ENCODE results near the gene IL1R1. TPM values are rescaled to one million over a fixed set of nuclear protein-coding genes. Genes with fewer than 3 reads are reported as not detected.
"Not testable (repeated sequence)": the region's sequence is repeated elsewhere in the genome, so short reads cannot be mapped to it uniquely, and the experiment has no call there.

The IL1R1 gene
- polyA plus RNA-seq, 4 donors, result 21.2 to 48.5 (median 35.5) TPM

DNA sequence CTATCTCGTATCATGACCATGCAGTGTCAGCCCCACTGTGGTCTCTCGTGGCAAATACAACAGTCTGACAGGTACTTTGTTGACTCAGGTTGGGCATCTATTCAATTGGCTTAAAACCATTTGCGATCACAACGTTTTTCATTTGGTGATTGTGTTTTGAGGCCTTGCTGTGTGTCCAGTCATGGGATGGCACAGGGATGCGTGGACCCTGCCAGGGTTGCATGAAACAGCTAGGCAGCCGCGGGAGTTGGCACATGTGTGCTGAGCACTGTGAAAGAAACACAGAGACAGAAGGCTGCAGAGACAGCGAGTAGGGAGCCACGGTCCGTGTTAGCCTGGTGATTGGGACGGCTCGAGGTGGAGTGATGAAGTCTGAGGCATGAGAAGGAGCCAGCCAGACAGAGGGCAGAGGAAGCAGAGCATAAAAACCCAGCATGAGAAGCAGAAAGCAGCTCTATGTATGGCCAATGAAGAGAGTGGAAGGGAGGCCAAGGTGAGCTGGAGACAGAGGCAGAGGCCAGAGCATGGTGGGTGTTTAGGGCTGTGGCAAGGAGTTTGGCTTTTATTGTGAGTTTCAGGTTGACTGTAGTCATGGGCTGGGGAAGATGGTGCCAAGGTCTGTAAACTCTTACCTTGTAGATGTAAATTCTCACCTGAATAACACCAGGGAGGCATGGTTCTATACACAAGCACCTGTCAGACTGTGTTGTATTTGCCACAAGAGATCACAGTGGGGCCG is 31.8 kb upstream of the IL1R1 start:
- DNase-seq (ENCODE audit: low read depth in 4 of 4, low spot score in 3 of 4), result no peak

DNA sequence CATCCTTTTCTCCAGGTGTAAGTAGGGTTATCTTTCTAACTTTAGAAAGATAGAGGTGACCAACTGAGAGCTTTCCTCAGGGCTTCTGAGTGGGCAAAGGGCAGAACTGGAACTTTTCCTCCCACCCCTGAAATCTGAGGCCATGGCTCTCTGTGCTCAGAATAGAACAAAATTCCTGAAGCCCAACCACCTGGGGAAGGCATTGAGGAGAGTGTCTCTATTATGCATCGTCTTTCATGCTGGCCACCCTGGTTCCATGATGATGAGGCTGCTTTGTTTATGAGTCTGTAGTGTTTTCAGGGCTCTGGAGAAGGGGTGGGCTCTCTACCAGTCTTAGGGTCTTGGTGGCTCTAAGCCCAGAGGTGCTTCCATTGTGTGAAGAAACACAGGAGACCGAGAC is 30.7 kb upstream of the IL1R1 start:
- no peak for DNase-seq (ENCODE audit: low read depth in 4 of 4, low spot score in 3 of 4)

DNA sequence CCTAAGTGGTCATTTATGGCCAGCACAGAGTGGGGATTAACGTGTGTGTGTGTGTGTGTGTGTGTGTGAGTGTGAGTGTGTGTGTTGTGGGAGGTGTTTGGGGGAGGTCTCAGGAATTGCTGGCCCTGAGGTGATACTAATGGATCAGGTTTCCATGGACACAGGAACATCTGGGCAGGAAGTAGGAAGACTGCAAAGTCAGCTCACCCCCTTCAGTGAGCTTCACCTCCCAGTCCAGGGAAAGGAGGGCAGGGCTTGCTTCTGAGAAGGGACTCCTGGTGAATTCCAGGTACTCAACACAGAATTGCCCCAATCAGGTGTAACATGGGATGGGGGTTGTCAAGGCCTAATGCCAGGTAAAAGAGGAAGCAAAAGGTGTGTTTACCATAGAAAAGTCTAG is 30.3 kb upstream of the IL1R1 start:
- no peak for DNase-seq (ENCODE audit: low read depth in 4 of 4, low spot score in 3 of 4)

DNA sequence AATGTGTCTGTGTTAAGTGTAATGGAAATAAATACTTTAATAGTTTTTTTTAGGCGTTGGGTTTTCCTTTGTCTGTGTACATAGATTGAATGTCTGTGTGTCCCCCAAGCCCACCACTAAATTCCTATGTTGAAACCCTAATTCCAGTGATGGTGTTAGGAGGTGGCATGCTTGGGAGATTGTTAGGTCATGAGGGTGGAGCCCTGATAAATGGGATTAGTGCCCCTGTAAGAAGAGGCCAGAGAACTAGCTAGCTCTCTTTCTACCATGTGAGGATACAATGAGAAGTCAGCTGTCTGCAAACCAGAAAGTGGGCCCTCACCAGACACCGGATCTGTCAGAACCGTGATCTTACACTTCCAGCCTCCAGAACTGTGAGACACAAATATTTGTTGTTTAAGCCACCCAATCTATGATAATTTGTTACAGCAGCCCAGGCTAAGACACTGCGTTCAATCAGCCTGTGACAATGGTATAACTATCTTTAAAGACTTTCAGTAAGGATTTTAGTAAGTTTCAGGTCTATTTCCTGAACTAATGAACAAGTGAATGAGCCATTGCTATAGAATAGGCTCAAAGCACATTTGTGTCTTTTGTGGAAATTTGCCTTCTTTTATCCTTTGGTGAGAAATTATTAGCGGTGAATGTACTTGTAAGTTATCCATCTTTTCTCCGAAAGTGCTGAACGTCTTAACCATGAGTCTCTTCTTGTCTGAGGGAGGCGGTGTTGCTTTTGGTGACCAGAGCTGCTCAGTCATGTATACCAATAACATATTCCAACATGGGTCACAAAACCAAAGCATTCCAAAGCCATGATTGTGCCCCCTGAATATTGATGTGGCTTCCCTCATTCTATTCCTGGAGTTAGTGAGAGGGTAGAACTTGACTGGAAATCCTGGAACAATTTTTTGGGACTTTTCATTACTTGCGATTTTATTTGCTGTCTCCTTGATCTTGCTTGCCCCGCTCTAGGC is 29.6 kb upstream of the IL1R1 start:
- no peak for DNase-seq (ENCODE audit: low read depth in 4 of 4, low spot score in 3 of 4)

DNA sequence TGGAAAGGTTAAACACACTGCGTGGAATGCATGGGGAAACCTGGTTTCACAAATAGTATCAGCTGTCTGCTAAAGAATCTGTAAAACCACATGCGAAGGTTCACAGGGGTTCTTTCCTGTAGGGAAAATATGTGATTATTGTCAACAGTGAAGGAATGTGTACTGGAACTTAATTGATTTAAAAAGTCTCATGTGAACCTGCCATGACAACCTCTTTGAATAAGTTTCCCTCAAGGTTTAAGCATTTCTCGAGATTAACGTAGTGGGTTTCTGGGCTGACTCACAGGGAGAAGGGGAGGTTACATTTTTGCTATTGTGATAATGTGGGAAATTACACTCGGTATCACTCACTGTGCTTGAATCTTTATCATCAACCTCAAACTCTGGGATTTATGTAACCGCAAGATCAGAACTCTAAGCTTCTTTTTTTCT is 28.2 kb upstream of the IL1R1 start:
- DNase-seq (ENCODE audit: low read depth in 4 of 4, low spot score in 3 of 4), result no peak

DNA sequence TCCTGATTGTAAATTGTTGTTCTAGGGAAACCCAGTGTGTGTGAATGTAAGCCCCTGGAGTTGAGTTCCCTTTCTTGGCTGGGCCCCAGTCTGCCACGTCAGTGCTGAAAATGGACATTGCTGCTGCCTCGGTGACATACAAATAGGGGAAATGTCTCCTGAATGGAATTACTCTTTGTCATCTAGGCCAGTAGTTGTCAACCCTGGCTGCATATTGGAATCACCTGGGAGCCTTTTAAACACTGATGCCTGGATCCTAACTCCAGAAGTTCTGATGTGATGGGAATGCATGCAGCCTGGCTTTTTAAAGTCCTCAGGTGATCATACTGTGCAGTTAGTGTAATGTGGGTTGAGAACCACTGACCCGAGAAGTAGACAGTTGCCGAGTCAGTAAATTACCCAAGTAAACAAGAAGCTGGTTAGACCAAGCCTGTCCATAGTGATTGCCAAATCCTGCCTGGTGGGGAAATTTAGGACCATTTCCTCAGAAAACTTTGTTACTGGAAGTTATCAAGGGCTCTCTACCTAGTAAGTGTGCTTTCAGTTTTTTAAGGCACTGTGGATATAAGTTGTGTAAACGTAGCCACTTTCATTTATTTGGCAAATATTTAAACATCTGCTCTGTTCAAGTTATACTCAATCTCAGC is 27.6 kb upstream of the IL1R1 start:
- DNase-seq (ENCODE audit: low read depth in 4 of 4, low spot score in 3 of 4), result no peak

DNA sequence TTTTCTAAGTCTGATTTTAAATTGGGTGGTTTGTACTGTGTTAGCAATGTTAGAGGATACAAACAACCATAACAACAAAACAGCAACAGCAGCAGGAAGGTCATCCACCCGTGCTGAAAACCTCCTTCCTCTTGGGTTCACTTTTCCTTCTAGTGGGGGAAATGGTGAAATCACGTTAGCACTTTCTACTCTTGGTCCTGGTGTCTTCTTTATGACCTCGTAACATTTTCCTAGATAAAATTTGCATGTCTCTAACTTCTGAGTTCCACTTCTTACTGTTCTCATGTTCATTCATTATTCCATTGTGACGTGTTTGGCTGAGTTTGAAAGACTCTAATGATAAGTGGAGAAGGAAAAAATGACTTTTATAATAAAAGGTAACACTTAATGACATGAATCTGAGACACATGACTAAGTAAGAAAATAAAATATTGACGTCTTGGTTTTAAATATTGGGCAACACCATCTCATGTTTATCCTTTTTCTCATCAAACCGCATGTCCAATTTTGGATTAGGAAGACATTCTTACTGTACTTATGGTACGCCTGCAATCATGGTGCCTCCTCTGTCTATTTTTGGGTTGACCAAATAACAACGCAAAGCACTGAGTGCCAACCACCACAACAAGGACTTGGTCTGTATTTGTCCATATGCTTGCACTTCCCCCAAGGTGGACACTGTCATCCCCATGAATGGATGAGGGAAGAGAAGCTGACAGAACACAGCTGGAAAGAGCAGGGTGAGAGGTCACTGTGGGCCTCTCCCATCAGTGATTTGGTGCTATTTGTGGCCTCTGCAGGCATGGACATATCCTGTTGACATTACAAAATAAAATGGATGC is 25.7 kb upstream of the IL1R1 start:
- no peak for DNase-seq (ENCODE audit: low read depth in 4 of 4, low spot score in 3 of 4)

DNA sequence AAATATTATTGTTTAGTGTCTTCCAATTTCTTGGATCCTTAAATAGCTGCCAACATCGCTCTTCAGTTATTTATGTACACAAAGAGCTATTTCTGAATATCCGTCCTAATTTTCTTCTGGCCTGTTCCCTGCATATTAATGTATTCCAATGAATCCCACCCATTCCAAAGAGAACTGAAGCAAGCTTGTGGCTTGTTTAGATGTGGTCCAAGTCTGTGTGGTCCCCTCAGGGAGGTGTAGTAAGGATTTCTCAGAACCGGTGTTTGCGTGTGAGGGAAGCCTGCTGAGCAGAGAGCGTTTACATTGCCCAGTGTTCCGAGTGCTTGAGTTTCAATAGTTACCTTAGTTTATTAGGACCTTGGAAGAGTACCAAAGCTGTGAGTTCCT is 25.1 kb upstream of the IL1R1 start:
- DNase-seq (ENCODE audit: low read depth in 4 of 4, low spot score in 3 of 4), result no peak

DNA sequence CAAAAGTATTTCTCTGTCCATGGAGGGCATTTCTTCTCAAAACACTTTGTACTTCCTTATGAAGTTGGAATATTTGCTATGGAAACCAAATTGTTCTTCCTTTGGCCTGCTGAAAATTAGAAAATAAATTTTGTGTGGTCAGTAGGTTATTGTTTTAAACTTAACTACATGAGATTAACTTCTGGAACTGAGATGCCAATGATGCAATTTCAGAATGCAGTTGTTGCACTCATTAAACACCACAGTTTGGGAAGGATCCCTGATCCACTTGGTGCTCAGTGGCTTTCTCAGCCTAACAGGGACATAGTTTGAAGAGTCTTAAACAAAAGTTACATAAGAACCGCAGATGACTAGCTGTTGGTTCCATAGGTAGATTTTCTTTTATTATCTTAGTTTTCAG is 23.3 kb upstream of the IL1R1 start:
- DNase-seq (ENCODE audit: low read depth in 4 of 4, low spot score in 3 of 4), result no peak

DNA sequence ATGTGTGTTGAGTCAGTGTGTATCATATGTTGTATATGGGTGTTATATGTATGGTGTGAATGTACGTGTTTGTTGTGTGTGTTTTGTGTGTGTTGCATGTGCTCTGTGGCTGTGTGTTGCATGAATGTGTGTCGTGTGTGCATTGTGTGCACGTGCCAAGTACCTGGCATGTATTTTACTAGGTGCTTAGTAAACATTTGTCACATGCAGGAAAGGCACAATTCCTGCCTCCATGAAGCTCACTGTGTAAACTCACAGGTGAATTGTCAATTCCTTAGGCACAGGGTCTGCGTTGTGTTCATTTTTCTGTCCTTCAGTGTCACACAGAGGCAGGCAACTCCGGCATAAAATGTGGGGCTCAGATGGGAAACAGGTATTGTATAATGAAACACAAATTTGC is 22.3 kb upstream of the IL1R1 start:
- DNase-seq (ENCODE audit: low read depth in 4 of 4, low spot score in 3 of 4), result no peak

DNA sequence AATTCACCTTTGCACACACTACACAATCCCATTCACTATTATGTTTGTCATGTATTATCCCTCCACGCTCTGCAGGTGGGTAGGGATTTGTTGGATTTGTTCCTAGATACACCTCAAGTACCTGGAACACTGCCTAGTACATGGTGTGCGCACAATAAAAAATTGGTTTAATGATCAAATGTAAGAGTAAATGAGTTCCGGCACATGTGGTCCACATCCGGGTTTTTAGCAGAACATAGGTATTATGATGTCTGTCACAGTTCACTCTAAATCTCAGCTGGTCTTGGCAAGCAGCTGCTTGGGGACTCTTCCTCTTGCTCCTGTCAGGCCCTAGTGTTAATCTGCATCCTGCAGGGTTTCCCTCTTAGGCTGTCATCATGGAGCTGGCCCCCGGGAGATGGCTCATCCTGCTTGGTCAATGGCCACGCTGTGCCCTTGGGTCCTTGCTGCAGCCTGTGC is 21.8 kb upstream of the IL1R1 start:
- DNase-seq (ENCODE audit: low read depth in 4 of 4, low spot score in 3 of 4), result no peak

DNA sequence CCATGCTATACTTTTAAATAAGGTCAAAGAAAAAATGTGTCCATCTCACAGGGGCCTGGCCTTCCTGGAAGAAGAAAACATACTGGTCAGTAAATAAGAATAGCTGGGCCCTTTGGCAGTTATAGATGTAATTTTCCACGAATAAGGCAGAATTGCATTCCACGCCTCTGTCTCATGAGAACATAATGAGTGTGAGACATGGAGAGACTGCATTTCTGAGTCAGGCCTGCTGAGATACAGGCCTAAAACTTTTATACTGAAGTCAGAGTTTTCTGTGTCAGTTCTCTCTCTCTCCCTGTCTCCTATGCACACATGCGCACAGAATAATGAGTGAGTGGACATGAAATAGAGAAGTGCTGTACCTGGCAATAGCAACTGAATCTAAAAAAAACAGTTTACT is 20.4 kb upstream of the IL1R1 start:
- DNase-seq (ENCODE audit: low read depth in 4 of 4, low spot score in 3 of 4), result no peak

DNA sequence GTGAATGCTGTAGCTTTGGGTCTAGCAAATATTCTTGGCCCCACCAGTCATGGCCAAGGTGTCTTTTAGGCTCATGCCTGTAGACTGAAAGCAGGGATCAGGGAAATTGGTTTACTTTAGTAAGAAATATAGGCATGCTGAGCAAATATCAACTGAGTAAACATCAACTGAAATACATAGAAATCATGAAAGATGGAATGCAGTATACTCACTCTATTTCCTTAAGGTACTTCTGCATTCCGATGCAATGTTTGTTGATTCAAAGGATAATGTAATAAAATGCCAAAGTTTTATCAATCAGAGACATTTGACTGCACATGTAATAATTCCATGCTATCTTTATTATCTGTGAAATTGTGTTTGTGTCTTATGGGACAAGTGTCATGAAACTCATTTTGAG is 19.6 kb upstream of the IL1R1 start:
- DNase-seq (ENCODE audit: low read depth in 4 of 4, low spot score in 3 of 4), result no peak

DNA sequence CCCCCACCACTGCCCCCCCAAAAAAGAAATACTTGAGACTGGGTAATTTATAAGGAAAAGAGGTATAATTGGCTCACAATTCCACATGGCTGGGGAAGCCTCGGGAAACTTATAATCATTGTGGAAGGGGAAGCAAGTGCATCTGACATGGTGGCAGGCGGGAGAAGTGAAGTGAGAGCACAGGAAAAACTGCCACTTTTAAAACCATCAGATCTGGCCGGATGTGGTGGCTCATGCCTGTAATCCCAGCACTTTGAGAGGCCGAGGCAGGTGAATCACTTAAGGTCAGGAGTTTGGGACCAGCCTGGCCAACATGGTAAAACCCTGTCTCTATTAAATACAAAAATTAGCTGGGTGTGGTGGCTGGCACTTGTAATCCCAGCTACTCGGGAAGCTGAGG is 18.1 kb upstream of the IL1R1 start:
- DNase-seq (ENCODE audit: low read depth in 4 of 4, low spot score in 3 of 4), result not testable (repeated sequence)

DNA sequence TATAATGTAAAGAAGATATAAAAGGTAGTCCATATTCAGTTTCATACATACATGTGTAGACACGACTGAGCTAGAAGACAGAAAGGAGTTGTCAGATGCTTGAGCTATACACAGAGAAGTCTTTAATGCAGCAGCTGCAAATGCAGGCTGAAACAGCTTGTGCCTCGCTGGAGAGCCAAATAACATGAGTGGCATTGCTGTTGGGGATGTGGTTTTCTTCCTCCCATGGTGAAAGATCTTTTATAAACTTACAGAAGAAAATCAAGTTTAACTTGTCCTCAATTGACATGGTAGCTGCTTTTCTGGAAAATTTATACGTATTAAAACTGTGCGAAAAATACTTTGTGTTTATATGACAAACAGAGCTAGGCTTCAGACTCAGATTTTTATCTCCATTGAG is 16.4 kb upstream of the IL1R1 start:
- DNase-seq (ENCODE audit: low read depth in 4 of 4, low spot score in 3 of 4), result no peak

DNA sequence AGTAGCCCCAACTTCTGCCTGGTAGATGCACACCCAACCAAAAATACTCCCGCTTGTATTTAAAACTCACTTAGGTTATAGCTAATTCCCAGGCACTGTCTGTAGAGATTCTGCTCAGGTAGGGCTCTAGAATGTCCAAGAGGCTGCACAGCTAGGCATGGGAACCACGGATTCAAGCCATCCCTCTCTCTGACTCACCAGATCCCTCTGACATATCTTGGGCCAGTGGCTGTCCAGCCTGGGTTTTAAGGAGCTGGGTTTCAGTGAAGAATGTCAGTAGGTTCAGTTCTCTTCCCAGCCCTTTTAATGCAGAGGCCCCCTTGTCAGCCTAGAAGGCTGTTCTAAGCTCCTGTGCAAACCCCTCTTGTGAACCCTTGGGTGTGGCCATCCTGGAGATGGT is 15.9 kb upstream of the IL1R1 start:
- no peak for DNase-seq (ENCODE audit: low read depth in 4 of 4, low spot score in 3 of 4)

DNA sequence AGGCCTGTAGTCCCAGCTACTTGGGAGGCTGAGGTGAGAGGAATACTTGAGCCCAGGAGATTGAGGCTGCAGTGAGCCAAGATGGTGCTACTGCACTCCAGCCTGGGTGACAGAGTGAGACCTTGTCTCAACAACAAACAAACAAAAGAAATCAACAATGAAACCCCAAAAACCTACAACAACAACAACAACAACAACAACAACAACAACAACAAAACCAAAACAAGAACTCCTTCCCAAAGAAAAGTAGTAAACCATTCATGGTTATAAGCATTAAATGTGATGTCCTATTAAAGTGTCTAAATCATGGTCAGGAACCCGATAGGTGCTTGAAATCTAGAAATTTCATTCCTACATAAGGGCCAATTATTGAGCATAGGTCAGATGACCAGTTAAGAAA is 13.5 kb upstream of the IL1R1 start:
- no peak for DNase-seq (ENCODE audit: low read depth in 4 of 4, low spot score in 3 of 4)

DNA sequence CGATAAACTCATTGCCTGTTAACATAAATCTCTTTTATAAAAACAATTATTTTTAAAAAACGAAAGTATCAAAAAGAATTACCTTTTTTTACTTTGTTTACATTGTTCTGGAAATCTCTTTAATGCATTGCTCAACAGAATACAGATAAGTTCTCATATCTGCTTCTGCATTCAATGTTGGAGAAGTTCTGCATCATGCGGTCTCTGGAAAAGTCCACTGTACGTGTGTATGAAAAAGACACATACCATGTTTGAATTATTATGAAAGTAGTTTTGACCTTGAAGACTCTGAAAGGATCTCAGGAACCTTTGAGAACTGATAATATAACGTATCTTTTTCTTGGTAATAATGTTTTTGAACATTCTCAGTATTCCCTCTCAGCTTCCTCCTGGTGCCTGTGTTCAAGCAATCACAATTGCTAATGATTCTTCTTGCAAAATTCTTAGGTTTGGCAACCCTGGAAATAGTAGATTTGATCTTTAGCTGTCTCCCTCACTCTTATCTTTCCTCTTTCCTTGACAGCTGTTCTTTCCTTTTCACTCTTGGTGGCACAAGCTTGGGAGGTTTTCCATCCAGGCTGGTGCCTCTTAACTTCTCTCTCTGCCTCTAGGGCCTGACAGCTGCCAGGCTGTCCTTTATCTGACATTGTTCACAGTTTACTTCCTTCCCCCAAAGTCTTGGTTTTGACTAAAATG is 12.4 kb upstream of the IL1R1 start:
- DNase-seq (ENCODE audit: low read depth in 4 of 4, low spot score in 3 of 4), result no peak

DNA sequence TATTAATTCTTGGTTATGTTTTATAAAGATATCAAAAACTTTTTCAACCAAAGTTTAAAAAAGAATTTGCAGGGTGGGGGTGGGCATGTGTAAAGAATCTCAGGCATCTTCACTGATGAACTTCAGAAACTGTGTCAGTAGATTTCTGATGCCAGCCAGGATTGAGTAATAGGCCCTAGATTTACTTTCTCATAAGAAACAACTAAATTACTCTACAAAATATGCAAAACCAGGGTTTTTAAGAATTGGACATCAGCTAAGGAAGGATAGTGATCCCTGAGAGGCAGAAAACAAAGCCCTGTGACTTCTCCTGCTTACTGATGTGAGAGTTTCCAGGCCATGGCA is 11.9 kb upstream of the IL1R1 start:
- no peak for DNase-seq (ENCODE audit: low read depth in 4 of 4, low spot score in 3 of 4)

DNA sequence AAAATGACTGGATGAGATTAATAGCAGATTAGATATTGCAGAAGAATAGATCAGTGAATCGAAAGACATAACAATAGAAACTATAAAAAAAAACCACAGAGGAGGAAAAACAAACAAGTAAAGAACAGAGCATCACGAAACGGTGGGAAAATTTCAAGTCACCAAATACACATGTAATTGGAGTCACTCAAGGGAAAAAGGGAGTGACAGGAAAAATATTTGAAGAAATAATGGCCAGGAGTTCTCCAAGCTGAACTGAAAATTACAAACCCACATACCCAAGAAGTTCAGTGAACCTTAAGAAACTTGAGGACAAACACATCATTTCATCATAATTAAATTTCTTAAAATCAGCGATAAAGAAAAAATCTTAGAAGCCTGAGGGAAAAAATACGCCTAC is 11.0 kb upstream of the IL1R1 start:
- no peak for DNase-seq (ENCODE audit: low read depth in 4 of 4, low spot score in 3 of 4)
